Measurements from ENCODE around the gene IGSF1.

GRCh38 chrX:131302701-131303100 lies 13.6 kb upstream of the IGSF1 start:
- no peak for TF ChIP-seq CTCF (conservative IDR thresholded peaks at IDR 0.05)
- TF ChIP-seq EZH2 (IDR thresholded peaks at IDR 0.05; ENCODE audit: low read depth), result no peak

All from PC-9 (cell line).